Tibial nerve (tissue), 3 donors: ENCODE data around the gene GPX4.

Experiments used
- POLR2A ChIP-seq, 2 donors: fragments of 450-650 bp; IDR thresholded peaks; one replicate each; pipeline ENCODE4 v1.6.1; 2017; ENCODE audit warnings: antibody characterized with exemption in 2 of 2, mild to moderate bottlenecking in 2 of 2, moderate library complexity in 2 of 2
- TF ChIP-seq, protein P1 (sequence below), 5 experiments: fragments of 200-600 bp in 3 of 5; fragments of 450-650 bp in 2 of 5; sonication (generic) in 3 of 5; IDR thresholded peaks; one replicate each; pipeline ENCODE4 v1.5.1; 2016 to 2019; ENCODE audit warnings: antibody characterized with exemption in 5 of 5, mild to moderate bottlenecking in 3 of 5, moderate library complexity in 2 of 5

DNA sequence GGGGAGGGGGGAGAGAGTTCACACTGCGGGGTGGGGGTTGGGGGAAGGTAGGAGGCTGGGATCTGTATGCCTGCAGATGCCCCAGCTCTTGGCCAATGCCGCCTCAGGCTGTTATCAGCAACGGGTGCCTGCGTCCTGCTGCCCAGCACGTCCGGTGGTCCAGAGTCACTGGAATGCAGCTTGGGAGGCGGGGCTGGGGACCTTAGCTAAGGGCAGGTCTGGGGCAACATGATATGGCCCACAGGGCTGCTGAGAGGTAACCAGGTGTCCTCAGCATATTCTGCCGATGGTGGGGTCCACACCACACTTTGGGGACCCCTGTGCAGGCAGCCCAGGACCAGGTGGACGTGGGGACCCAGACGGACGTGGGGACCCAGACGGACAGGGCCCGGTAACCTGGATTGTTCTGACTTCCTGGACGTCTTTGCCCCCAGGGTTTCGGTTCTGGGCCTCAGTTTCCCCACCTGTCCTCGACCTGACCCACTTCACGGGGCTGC lies 37.5 kb upstream of the GPX4 start:
- TF ChIP-seq, protein P1, sequence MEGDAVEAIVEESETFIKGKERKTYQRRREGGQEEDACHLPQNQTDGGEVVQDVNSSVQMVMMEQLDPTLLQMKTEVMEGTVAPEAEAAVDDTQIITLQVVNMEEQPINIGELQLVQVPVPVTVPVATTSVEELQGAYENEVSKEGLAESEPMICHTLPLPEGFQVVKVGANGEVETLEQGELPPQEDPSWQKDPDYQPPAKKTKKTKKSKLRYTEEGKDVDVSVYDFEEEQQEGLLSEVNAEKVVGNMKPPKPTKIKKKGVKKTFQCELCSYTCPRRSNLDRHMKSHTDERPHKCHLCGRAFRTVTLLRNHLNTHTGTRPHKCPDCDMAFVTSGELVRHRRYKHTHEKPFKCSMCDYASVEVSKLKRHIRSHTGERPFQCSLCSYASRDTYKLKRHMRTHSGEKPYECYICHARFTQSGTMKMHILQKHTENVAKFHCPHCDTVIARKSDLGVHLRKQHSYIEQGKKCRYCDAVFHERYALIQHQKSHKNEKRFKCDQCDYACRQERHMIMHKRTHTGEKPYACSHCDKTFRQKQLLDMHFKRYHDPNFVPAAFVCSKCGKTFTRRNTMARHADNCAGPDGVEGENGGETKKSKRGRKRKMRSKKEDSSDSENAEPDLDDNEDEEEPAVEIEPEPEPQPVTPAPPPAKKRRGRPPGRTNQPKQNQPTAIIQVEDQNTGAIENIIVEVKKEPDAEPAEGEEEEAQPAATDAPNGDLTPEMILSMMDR (IDR thresholded peaks at IDR 0.05): no peak
- no peak for TF ChIP-seq POLR2A (IDR thresholded peaks at IDR 0.05)
